ENCODE results near the gene S100A12.
A peak's percentile ranks its signal among the peaks of the same experiment; 100 is the strongest.

The S100A12 gene

GRCh38 chr1:153396461-153396860 lies 21.0 kb upstream of the S100A12 start:
- DNase-seq, result no peak

- DNase-seq, result no peak
Measured at GRCh38 chr1:153395776-153396175, 20.4 kb upstream of the S100A12 start.

GRCh38 chr1:153395136-153395685 lies 19.8 kb upstream of the S100A12 start:
- DNase-seq, result no peak

- DNase-seq, result no peak
Measured at GRCh38 chr1:153394391-153394790, 19.0 kb upstream of the S100A12 start.

DNA sequence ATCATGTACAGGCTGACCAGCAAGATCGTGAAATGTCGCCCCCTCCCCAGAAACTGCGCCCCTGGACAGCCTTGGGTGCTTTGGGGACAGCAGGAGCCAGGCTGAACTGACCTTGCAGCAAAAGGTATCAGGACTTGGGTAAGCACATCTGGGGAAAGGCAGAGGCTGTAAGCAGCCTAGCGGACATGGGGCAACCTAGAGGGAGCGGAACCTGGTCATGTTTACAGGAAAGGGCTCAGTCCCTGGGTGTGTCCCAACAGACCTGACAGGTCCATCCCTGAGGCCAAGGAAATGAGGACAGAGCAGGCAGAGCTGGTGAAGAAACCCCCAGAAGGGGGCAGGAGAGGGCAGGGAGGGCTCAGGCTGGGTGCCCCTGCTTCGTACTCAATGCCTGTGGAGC lies 18.5 kb upstream of the S100A12 start:
- no peak for DNase-seq

DNA sequence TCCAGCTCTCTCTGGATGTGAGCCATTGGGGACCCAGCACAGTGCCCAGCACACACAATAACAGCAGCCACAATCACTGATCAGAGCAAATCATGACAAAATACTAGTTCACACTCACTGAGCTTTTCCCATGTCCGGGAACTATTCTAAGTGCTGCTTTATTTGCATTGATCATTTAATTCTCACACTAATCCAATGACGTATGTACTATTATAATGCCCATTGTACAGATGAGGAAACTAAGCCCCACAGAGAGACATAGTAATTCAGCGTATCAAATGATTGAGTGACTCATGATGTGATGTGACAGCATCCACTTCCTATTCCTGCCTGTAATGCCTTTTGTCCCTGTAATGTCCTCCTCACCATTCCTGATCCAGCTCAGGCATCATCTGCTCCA lies 17.4 kb upstream of the S100A12 start:
- no peak for DNase-seq

DNA sequence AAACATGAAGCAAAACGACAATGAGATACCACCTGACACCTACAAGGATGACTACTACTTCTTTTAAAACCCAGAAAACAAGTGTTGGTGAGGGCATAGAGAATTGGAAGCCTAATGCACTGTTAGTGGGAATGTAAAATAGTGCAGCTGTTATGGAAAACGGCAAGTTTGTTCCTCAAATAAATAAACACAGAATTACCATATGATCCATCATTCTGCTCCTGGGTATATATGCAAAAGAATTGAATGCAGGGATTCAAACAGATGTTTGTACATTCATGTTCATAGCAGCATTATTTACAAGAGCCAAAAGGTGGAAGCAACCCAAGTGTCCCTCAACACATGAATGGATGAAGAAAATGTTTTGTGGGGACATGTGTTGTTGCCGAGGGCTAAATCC lies 16.8 kb upstream of the S100A12 start:
- no peak for DNase-seq

- DNase-seq, result peak in 1 of 2 experiments; percentile 35
Measured at GRCh38 chr1:153390938-153391710, 15.7 kb upstream of the S100A12 start, which contains the start of gene S100A8. TSS of gene S100A8 (minus strand) at chr1:153391073. CDS start at chr1:153390535, 538 bp downstream.

DNA sequence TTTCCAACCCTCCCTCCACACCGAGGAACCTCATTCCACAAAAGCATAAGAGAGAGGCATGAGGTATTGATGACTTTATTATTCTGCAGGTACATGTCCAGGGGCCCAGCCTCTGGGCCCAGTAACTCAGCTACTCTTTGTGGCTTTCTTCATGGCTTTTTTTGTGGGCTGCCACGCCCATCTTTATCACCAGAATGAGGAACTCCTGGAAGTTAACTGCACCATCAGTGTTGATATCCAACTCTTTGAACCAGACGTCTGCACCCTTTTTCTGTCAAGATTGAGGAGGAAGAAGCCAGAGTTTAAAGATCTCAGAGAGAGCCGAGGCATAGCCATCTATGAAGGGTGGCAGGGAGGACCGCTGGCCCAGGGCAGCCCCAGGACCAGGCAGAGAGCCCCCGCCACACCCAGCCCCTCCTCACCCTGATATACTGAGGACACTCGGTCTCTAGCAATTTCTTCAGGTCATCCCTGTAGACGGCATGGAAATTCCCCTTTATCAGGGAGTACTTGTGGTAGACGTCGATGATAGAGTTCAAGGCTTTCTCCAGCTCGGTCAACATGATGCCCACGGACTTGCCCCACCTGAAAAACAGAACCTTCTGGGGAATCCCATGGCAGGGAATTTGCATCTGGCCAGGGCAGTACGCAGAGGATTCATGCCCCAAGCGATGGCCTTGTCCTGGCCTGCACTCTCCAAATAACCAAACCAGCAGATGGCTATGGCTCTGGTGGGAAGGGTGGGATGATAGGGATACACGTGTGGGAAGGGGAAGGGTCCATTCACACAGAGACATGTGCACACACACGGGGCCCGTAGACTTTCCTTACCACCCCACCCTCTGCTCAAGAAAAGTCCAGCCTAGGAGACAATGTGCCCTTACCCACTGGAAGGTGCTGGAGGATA lies 14.8 kb upstream of the S100A12 start:
- DNase-seq, result no peak

GRCh38 chr1:153389401-153389800 lies 14.0 kb upstream of the S100A12 start:
- no peak for DNase-seq

DNA sequence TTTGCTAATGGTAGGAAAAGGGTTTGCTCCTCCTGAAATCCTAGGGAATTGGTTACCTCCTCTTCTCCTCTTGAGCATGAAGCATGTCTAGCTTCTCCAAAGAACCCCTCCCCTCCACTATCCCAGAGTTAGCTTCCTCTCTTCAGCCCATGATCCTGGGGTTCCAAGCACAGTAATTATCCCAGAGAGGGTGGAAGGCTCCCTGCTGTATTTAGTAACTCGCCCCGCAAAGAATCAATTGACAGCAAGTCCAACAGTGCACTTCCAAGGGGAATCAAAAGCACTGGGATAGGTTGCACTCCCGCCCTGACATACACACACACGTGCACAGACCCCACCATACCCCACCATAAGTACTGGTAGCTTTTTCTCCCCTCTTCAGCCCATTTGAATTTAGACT lies 12.4 kb upstream of the S100A12 start:
- DNase-seq, result no peak

DNA sequence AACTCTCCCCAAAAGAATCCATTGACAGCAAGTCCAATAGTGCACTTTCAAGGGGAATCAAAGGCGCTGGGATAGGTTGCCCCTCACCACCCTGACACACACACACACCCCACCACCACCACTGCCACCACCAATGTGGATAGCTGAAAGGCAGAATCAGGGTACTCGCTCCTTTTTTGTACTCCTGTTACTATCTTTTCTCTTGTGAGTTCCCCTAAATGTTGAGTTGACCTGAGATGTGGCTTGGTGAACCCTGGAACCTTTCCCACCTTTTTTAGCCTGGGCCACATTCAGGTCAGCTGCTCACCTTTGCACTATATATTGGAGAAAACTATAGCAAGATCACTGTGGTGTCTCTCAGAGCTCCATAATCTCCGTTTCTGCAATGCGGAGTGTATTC lies 11.6 kb upstream of the S100A12 start:
- no peak for DNase-seq

DNA sequence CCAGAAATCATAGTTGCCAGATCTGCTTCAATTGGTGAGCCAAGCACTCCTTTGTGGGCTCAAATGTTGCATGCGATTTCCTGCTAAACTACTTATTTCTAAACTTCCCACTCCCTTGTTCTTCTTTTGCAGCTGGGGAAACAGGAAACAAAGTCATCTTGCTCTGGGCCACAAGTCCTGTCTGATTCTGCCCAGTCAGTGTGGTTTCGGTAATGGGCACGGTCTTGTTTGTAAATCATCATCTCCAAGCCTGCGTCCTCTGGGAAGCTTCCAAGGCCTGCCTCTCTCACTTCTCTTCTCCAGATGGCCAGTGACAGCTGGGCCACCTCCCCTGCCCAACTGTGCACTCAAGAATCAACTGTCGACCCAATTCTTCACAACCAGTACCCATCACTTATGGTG lies 11.1 kb upstream of the S100A12 start:
- no peak for DNase-seq

GRCh38 chr1:153384958-153385580 lies 9.6 kb upstream of the S100A12 start:
- DNase-seq, result no peak

- no peak for DNase-seq
Measured at GRCh38 chr1:153380711-153381110, 5.3 kb upstream of the S100A12 start.

GRCh38 chr1:153379591-153379990 lies 4.2 kb upstream of the S100A12 start:
- no peak for DNase-seq

DNA sequence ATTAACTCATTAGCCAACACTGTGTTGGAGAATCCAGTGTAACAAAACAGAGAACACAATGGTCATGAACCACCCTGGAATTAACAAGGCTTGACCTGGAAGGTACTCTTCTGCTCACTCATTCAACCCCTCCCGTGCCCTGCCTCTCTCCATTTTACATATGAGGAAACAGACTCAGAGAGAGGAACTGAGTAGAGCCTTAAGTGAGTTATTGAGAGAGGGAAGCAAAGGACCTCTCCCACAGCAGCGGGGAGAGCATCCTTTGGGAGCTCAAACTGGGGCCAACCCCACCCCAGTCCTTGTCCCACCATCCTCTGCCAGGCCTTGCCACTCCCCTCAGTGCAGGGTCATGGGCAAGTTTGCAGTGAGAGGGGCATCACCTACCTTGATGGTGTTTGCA lies 1.4 kb downstream of the S100A12 start:
- DNase-seq, result no peak

GRCh38 chr1:153372571-153372970 lies 2.9 kb downstream of the S100A12 start:
- DNase-seq, result no peak

DNA sequence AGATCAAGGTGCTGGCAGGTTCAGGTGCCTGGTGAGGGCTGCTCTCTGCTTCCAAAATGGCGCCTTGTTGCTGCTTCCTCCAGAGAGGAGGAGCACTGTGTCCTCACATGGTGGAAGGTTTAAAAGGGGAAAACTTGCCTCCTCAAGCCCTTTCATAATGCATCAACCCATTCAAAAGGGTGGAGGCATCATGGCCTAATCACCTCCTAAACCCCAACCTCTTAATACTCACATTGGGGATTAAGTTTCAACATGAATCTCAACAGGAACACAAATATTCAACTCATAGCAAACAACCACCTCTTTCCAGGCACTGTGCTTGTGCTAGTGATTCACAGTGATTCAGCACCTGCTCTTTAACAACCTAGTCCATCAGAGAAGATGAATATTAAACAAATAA lies 4.2 kb downstream of the S100A12 start:
- DNase-seq, result no peak

DNA sequence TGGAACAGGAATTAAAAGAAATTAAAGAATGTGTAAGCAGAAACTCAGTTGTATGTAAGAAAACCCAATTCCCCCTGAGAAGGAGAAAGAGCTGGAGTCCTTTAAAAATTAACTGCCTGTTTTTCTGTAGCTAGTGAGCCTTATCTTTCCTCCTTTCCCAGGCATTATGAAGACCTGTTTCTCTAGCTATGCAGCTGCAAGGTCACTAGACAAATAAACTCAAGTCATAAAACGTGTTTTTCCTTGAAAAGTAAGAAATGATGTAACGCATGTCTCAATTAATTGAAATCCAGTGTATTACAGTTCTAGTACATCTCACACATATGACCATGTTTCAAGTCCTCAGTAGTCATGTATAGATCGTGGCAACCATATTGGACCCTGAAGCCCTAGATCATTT lies 5.3 kb downstream of the S100A12 start:
- no peak for DNase-seq

GRCh38 chr1:153368495-153368894 lies 6.9 kb downstream of the S100A12 start:
- DNase-seq, result no peak

DNA sequence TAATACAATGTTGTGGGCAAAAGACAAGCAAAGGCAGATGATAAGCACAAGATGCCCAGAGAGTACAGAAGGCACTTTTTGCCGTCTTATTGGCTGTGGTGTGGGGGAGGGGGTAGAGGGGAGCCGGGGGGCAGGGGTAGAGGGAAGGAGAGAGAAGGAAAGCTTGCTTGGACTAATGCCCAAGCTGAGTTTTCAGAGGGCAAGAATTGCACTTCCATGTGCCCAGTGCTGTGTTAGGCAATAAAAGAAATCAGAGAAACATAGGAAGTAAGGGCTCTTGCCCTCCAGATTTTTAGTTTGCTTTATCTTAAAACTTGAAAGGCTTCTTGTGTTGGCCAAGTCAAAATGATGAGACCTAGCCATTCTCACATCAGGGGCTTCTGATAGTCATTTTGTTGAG lies 8.3 kb downstream of the S100A12 start:
- no peak for DNase-seq

DNA sequence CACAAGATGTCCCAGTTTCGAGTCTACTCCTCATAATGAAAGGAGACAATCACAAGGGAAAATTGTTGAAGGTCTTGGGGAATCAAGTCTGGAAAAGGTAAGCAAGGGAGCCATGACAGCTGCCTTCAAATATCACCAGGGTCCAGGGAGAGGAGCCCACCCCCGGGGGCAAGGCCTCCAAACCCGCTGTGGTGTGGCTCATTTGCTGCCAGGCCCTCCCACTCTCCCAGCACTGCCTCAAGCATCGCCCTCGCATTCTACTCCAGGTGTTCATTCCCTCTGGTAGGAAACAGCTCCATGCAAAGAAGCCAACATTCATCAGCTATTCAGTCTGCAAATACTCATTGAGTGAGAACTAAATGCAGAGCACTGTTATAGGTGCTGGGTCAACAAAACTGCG lies 9.2 kb downstream of the S100A12 start:
- no peak for DNase-seq

Measured in NCI-H2081 (cell line).